A673 (cell line): ENCODE measurements around the gene TAOK2.

Experiments
- CTCF ChIP-seq: fragments of 300-800, 200-600 bp; sonication (generic); conservative IDR thresholded peaks from 2 replicates; pipeline ENCODE4 v1.5.1; 2017; ENCODE audit warnings: low read depth, mild to moderate bottlenecking, antibody characterized with exemption, low read length, moderate library complexity, mixed read lengths
- EZH2 ChIP-seq: fragments of 200-600 bp; sonication (generic); IDR thresholded peaks from 2 replicates; pipeline ENCODE4 v1.6.1; 2017; ENCODE audit warnings: borderline replicate concordance, low read depth, mild to moderate bottlenecking, mixed read lengths, antibody characterized with exemption, low read length; ENCODE audit not compliant: poor library complexity, severe bottlenecking

GRCh38 chr16:29963021-29963743 lies 10.5 kb upstream of the TAOK2 start:
- TF ChIP-seq CTCF (no peak), EZH2 (no peak)
